SK-N-SH (cell line): ENCODE measurements around the gene CCSER1.

Experiments used
- EP300 ChIP-seq, 2 experiments: IDR thresholded peaks; 2 replicates each; pipeline versions ENCODE4 v1.4.0 to v1.6.1; 2012; ENCODE audit warnings: borderline replicate concordance in 1 of 2, low read depth in 1 of 2, low read length in 1 of 2
- MXI1 ChIP-seq: IDR thresholded peaks from 2 replicates; pipeline ENCODE4 v1.6.1; 2012; ENCODE audit warnings: mild to moderate bottlenecking, low read depth, low read length, improper control_type of control experiment
- NRF1 ChIP-seq: IDR thresholded peaks from 2 replicates; pipeline ENCODE4 v1.6.1; 2012; ENCODE audit warnings: low read depth, mild to moderate bottlenecking, low read length
- POLR2AphosphoS5 ChIP-seq: IDR thresholded peaks from 2 replicates; pipeline ENCODE4 v1.6.1; 2012; ENCODE audit warnings: low read depth, low read length
- SIN3A ChIP-seq: IDR thresholded peaks from 2 replicates; pipeline ENCODE4 v1.6.1; 2012; ENCODE audit warnings: low read depth, mild to moderate bottlenecking, low read length, moderate library complexity, borderline replicate concordance
- SMC3 ChIP-seq: IDR thresholded peaks from 2 replicates; pipeline ENCODE4 v1.6.1; 2012; ENCODE audit warnings: low read depth, low read length, improper control_type of control experiment
- TAF1 ChIP-seq: IDR thresholded peaks from 2 replicates; pipeline ENCODE4 v1.6.1; 2012; ENCODE audit warnings: low read depth, mild to moderate bottlenecking, low read length, moderate library complexity, borderline replicate concordance
- TF ChIP-seq, protein P1 (sequence below): fragments of 200-600 bp; sonication (generic); IDR thresholded peaks from 2 replicates; pipeline ENCODE4 v1.6.1; 2017; ENCODE audit warnings: antibody characterized with exemption, mild to moderate bottlenecking, moderate library complexity
- TF ChIP-seq, protein P2 (sequence below): IDR thresholded peaks from 2 replicates; pipeline ENCODE4; 2012
- TF ChIP-seq, protein P3 (sequence below): IDR thresholded peaks from 2 replicates; pipeline ENCODE4 v1.6.1; 2012; ENCODE audit warnings: mild to moderate bottlenecking, low read depth, low read length, moderate library complexity

DNA sequence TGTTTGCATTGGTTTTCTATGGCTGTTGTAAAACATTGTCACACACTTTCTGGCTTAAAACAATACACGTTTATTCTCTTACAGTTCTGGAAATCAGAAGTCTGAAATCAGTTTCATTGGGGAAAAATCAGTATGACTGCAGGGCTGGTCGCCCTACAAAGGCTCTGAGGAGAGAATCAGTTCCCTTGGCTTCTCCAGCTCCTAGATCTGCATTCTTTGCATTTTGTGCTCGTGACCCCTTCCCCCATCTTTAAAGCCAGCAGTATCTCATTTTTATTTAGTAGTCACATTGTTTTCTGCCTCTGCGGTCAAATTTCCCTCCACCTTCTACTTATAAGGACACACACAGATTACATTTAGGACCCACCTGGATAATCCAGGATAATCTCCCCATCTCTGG lies 1326.9 kb downstream of the CCSER1 start:
- TF ChIP-seq, protein P1, sequence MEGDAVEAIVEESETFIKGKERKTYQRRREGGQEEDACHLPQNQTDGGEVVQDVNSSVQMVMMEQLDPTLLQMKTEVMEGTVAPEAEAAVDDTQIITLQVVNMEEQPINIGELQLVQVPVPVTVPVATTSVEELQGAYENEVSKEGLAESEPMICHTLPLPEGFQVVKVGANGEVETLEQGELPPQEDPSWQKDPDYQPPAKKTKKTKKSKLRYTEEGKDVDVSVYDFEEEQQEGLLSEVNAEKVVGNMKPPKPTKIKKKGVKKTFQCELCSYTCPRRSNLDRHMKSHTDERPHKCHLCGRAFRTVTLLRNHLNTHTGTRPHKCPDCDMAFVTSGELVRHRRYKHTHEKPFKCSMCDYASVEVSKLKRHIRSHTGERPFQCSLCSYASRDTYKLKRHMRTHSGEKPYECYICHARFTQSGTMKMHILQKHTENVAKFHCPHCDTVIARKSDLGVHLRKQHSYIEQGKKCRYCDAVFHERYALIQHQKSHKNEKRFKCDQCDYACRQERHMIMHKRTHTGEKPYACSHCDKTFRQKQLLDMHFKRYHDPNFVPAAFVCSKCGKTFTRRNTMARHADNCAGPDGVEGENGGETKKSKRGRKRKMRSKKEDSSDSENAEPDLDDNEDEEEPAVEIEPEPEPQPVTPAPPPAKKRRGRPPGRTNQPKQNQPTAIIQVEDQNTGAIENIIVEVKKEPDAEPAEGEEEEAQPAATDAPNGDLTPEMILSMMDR: no peak
- TF ChIP-seq, protein P2, sequence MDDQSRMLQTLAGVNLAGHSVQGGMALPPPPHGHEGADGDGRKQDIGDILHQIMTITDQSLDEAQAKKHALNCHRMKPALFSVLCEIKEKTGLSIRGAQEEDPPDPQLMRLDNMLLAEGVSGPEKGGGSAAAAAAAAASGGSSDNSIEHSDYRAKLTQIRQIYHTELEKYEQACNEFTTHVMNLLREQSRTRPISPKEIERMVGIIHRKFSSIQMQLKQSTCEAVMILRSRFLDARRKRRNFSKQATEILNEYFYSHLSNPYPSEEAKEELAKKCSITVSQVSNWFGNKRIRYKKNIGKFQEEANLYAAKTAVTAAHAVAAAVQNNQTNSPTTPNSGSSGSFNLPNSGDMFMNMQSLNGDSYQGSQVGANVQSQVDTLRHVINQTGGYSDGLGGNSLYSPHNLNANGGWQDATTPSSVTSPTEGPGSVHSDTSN: no peak
- TF ChIP-seq, protein P3, sequence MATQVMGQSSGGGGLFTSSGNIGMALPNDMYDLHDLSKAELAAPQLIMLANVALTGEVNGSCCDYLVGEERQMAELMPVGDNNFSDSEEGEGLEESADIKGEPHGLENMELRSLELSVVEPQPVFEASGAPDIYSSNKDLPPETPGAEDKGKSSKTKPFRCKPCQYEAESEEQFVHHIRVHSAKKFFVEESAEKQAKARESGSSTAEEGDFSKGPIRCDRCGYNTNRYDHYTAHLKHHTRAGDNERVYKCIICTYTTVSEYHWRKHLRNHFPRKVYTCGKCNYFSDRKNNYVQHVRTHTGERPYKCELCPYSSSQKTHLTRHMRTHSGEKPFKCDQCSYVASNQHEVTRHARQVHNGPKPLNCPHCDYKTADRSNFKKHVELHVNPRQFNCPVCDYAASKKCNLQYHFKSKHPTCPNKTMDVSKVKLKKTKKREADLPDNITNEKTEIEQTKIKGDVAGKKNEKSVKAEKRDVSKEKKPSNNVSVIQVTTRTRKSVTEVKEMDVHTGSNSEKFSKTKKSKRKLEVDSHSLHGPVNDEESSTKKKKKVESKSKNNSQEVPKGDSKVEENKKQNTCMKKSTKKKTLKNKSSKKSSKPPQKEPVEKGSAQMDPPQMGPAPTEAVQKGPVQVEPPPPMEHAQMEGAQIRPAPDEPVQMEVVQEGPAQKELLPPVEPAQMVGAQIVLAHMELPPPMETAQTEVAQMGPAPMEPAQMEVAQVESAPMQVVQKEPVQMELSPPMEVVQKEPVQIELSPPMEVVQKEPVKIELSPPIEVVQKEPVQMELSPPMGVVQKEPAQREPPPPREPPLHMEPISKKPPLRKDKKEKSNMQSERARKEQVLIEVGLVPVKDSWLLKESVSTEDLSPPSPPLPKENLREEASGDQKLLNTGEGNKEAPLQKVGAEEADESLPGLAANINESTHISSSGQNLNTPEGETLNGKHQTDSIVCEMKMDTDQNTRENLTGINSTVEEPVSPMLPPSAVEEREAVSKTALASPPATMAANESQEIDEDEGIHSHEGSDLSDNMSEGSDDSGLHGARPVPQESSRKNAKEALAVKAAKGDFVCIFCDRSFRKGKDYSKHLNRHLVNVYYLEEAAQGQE: no peak
- TF ChIP-seq SMC3 (no peak), EP300 (IDR thresholded peaks at IDR 0.05; ENCODE audit: borderline replicate concordance in 1 of 2, low read depth in 1 of 2, low read length in 1 of 2) (no peak), SIN3A (no peak), POLR2AphosphoS5 (no peak), MXI1 (no peak), NRF1 (no peak), TAF1 (no peak)
